ENCODE data around the gene ACTMAP.

The ACTMAP gene

GRCh38 chr19:40798683-40799557 lies 48.6 kb upstream of the ACTMAP start, which contains the start of gene EGLN2 (continued):
- no peak for TF ChIP-seq BCL11B (tag by site-specific recombination; IDR thresholded peaks at IDR 0.05; ENCODE audit: low read depth)
- peak; percentile 11; the same call in 1 of the 2 replicates for TF ChIP-seq ZXDB (tag by site-specific recombination; IDR thresholded peaks at IDR 0.05)
- no peak for TF ChIP-seq OVOL3 (tag by site-specific recombination; IDR thresholded peaks at IDR 0.05)
- TF ChIP-seq ZNF121 (tag by site-specific recombination; IDR thresholded peaks at IDR 0.05), result no peak
- TF ChIP-seq ZNF366 (tag by site-specific recombination; conservative IDR thresholded peaks at IDR 0.05), result peak; percentile 90
- no peak for TF ChIP-seq ZNF202 (tag by site-specific recombination; IDR thresholded peaks at IDR 0.05; ENCODE audit: borderline replicate concordance)
- no peak for TF ChIP-seq ZNF146 (tag by site-specific recombination; IDR thresholded peaks at IDR 0.05)
- no peak for TF ChIP-seq ZNF324 (tag by site-specific recombination; IDR thresholded peaks at IDR 0.05)
- TF ChIP-seq ATF2 (tag by site-specific recombination; IDR thresholded peaks at IDR 0.05; ENCODE audit: low read depth), result peak; percentile 21; the same call in 1 of the 2 replicates
- no peak for TF ChIP-seq PRDM6 (tag by site-specific recombination; IDR thresholded peaks at IDR 0.05)
- TF ChIP-seq SP3 (tag by site-specific recombination; IDR thresholded peaks at IDR 0.05), result peak; percentile 99
- no peak for TF ChIP-seq ZNF280C (tag by site-specific recombination; IDR thresholded peaks at IDR 0.05)
- TF ChIP-seq ZNF707 (tag by site-specific recombination; IDR thresholded peaks at IDR 0.05), result no peak
- TF ChIP-seq ZSCAN16 (tag by site-specific recombination; IDR thresholded peaks at IDR 0.05), result no peak
- TF ChIP-seq, protein P1, sequence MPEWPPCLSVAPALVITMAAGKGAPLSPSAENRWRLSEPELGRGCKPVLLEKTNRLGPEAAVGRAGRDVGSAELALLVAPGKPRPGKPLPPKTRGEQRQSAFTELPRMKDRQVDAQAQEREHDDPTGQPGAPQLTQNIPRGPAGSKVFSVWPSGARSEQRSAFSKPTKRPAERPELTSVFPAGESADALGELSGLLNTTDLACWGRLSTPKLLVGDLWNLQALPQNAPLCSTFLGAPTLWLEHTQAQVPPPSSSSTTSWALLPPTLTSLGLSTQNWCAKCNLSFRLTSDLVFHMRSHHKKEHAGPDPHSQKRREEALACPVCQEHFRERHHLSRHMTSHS (tag by site-specific recombination; IDR thresholded peaks at IDR 0.05), result no peak
- TF ChIP-seq ZNF544 (tag by site-specific recombination; IDR thresholded peaks at IDR 0.05), result no peak
- TF ChIP-seq GLIS1 (tag by site-specific recombination; IDR thresholded peaks at IDR 0.05), result peak; percentile 86
- no peak; the same call in none of the 2 replicates for TF ChIP-seq ZNF660 (tag by site-specific recombination; IDR thresholded peaks at IDR 0.05)
- TF ChIP-seq ZNF23 (tag by site-specific recombination; IDR thresholded peaks at IDR 0.05; ENCODE audit: borderline replicate concordance), result no peak
- TF ChIP-seq ZNF624 (tag by site-specific recombination; IDR thresholded peaks at IDR 0.05), result no peak
- TF ChIP-seq ZNF248 (tag by site-specific recombination; IDR thresholded peaks at IDR 0.05), result no peak
- no peak for TF ChIP-seq REPIN1 (tag by site-specific recombination; IDR thresholded peaks at IDR 0.05; ENCODE audit: low read depth)
- no peak for TF ChIP-seq TSHZ1 (tag by site-specific recombination; IDR thresholded peaks at IDR 0.05; ENCODE audit: borderline replicate concordance)
- TF ChIP-seq PRDM4 (tag by site-specific recombination; IDR thresholded peaks at IDR 0.05), result no peak
- TF ChIP-seq OSR2 (tag by site-specific recombination; IDR thresholded peaks at IDR 0.05), result no peak
- TF ChIP-seq ZNF843 (tag by site-specific recombination; IDR thresholded peaks at IDR 0.05), result no peak
- TF ChIP-seq KLF16 (tag by site-specific recombination; IDR thresholded peaks at IDR 0.05), result peak; percentile 99
- no peak for TF ChIP-seq ZNF776 (tag by site-specific recombination; IDR thresholded peaks at IDR 0.05; ENCODE audit: borderline replicate concordance)
